Calu3 (cell line): ENCODE data around the gene CCNL2. TPM values are rescaled to one million over a fixed set of nuclear protein-coding genes. Genes with fewer than 3 reads are reported as not detected.

Experiments used
- BruUV-seq: library from RNA; stranded (reverse); fragments of 400-500 nt; replicated peaks from 2 replicates; lab custom pipeline; 2021; lab: Mats Ljungman, UMichigan
- CTCF ChIA-PET: fragments of 300-600 bp; sonication (Branson Sonifier 250); formaldehyde crosslinking; loops from one replicate; lab custom pipeline; 2022; ENCODE audit warnings: antibody characterized with exemption; lab: Charles Lee
- DNase-seq: peaks from one replicate; pipeline ENCODE4 v3.0.0; 2022
- H3K27ac Mint-ChIP-seq: one replicate; pipeline ENCODE4 v1.8.0; 2022; ENCODE audit warnings: mixed read lengths; ENCODE audit not compliant: unreplicated experiment
- H3K27me3 Mint-ChIP-seq: one replicate; pipeline ENCODE4 v1.8.0; 2022; ENCODE audit warnings: mixed read lengths; ENCODE audit not compliant: unreplicated experiment
- H3K36me3 Mint-ChIP-seq: one replicate; pipeline ENCODE4 v1.8.0; 2022; ENCODE audit warnings: mild to moderate bottlenecking, moderate library complexity, mixed read lengths; ENCODE audit not compliant: insufficient read depth, unreplicated experiment
- H3K4me1 Mint-ChIP-seq: one replicate; pipeline ENCODE4 v1.8.0; 2022; ENCODE audit warnings: mild to moderate bottlenecking, low read depth, mixed read lengths; ENCODE audit not compliant: unreplicated experiment
- H3K4me3 Mint-ChIP-seq: one replicate; pipeline ENCODE4 v1.8.0; 2022; ENCODE audit warnings: mild to moderate bottlenecking, low read depth, moderate library complexity, mixed read lengths; ENCODE audit not compliant: unreplicated experiment
- H3K9me3 Mint-ChIP-seq: one replicate; pipeline ENCODE4 v1.8.0; 2022; ENCODE audit warnings: low read depth, mixed read lengths; ENCODE audit not compliant: unreplicated experiment
- intact Hi-C: fragments of 100-400 bp; cut with micrococcal nuclease; formaldehyde crosslinking; loops from one replicate; pipeline ENCODE4 v1.10.0; 2022; ENCODE audit not compliant: unreplicated experiment
- total RNA-seq: library from RNA; stranded (reverse); gene quantifications from 2 replicates; pipeline ENCODE4 v1.2.3, GENCODE V29; 2022
- TF ChIP-seq, protein P1 (sequence below): fragments of 200-600 bp; IDR thresholded peaks from one replicate; pipeline ENCODE4 v1.8.0; 2022; ENCODE audit warnings: antibody characterized with exemption; ENCODE audit not compliant: unreplicated experiment

The CCNL2 gene
- total RNA-seq, 1 experiment from 2014 or later = 166 TPM

DNA sequence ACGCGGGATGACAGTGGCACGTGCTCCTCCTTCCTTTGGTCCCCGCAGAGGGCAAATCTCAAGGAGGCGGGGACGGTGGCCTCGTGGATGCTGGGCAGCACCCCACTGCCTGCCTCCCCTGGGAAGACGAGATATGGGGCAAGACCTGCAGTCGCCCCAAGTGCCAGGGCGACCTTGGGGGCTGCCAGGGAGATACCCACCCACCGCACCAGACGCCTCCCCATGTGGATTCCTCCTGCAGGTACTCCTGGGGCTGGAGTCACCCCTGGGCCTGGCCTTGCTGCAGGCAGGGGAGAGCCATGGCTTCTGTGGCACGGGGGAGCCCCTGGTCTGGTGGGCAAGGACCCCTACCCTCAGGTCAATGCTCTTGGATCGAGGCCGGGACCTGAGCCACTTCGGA is 18.3 kb downstream of the CCNL2 start:
- TF ChIP-seq, protein P1, sequence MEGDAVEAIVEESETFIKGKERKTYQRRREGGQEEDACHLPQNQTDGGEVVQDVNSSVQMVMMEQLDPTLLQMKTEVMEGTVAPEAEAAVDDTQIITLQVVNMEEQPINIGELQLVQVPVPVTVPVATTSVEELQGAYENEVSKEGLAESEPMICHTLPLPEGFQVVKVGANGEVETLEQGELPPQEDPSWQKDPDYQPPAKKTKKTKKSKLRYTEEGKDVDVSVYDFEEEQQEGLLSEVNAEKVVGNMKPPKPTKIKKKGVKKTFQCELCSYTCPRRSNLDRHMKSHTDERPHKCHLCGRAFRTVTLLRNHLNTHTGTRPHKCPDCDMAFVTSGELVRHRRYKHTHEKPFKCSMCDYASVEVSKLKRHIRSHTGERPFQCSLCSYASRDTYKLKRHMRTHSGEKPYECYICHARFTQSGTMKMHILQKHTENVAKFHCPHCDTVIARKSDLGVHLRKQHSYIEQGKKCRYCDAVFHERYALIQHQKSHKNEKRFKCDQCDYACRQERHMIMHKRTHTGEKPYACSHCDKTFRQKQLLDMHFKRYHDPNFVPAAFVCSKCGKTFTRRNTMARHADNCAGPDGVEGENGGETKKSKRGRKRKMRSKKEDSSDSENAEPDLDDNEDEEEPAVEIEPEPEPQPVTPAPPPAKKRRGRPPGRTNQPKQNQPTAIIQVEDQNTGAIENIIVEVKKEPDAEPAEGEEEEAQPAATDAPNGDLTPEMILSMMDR = no peak
- CTCF ChIA-PET = no interaction called here
- no peak overlapping the region for H3K4me3 Mint-ChIP-seq
- H3K4me1 Mint-ChIP-seq = no peaks in the 10 kb centered on the region
- H3K9me3 Mint-ChIP-seq = no peaks in the 10 kb centered on the region
- no TSS peak for BruUV-seq
- intact Hi-C loops = no loop called here
- DNase-seq = no peak
- H3K27ac Mint-ChIP-seq = no peak overlapping the region
- H3K27me3 Mint-ChIP-seq = no peaks in the 10 kb centered on the region
- peaks cover 8% of the 10 kb centered on the region for H3K36me3 Mint-ChIP-seq

DNA sequence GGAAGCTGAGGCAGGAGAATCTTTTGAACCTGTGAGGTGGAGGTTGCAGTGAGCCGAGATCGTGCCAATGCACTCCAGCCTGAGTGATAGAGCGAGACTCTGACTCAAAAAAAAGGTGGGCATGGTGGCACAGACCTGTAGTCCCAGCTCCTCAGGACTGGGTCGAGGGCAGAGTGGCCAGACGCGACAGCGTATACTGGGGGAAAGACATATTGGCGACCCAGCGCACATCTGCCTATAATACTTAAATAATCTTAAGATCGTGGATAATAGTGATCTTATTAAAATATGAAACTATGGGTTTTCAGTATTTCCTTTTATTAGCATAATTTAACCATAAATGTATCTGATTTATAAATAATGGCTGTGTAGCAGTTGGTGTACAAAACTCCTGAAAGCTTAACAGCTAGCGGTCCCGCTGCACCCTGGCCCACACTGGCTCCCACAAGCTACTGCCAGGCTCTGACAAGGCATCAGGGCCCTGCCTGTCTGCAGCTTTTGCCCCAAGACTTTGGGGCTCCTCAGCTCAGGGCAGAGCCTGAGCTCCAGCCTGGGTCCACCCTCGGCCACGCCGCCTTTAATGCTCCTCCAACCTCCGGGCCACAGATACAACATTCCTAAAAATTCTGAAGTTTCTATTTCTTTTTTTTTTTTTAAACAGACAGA is 21.5 kb downstream of the CCNL2 start:
- BruUV-seq = no TSS peak
- intact Hi-C loops = no loop called here
- H3K27me3 Mint-ChIP-seq = no peaks in the 10 kb centered on the region
- CTCF ChIA-PET = no interaction called here
- H3K4me1 Mint-ChIP-seq = no peaks in the 10 kb centered on the region
- H3K4me3 Mint-ChIP-seq = no peak overlapping the region
- H3K27ac Mint-ChIP-seq = no peak overlapping the region
- no peak for DNase-seq
- peaks cover 24% of the 10 kb centered on the region for H3K36me3 Mint-ChIP-seq
- no peaks in the 10 kb centered on the region for H3K9me3 Mint-ChIP-seq
- TF ChIP-seq, protein P1 = no peak

DNA sequence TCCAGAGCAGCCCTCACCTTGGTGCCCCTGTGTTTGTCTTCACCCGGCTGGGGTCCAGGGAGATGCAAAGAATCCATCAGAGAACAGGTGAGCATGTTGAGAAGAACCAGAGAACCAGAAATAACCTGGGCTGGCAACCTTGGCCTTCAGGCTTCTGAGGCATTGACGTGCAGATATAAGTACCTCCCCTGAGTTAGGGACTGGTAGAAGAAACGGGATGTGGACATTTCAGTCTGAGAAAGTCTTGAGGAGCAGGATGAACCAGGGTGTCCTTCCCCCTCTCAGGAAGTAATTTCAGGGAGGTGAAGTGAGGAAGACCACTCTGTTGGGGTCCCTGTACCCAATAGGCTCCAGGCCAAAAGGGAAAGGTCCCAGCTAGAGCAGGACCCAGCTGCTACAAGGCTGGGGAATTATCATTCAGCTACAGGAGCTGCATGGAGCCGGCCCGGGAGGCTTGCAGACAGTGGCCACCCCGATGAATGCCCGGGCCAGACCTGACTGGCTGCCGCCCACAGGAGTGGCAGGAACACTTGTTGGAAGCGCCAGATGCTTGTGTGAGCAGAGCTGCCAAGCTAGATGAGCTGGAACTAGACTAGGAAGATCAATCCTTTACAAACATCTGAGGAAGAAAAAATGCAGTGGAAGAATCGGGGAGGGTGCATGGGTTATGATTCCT is 22.4 kb downstream of the CCNL2 start:
- intact Hi-C loops = no loop called here
- H3K9me3 Mint-ChIP-seq = no peaks in the 10 kb centered on the region
- no peaks in the 10 kb centered on the region for H3K4me1 Mint-ChIP-seq
- no peak for DNase-seq
- no peaks in the 10 kb centered on the region for H3K27me3 Mint-ChIP-seq
- BruUV-seq = no TSS peak
- TF ChIP-seq, protein P1 = no peak
- peak overlapping the region; percentile 75 for H3K4me3 Mint-ChIP-seq
- CTCF ChIA-PET = no interaction called here
- no peak overlapping the region for H3K27ac Mint-ChIP-seq
- H3K36me3 Mint-ChIP-seq = peaks cover 24% of the 10 kb centered on the region

DNA sequence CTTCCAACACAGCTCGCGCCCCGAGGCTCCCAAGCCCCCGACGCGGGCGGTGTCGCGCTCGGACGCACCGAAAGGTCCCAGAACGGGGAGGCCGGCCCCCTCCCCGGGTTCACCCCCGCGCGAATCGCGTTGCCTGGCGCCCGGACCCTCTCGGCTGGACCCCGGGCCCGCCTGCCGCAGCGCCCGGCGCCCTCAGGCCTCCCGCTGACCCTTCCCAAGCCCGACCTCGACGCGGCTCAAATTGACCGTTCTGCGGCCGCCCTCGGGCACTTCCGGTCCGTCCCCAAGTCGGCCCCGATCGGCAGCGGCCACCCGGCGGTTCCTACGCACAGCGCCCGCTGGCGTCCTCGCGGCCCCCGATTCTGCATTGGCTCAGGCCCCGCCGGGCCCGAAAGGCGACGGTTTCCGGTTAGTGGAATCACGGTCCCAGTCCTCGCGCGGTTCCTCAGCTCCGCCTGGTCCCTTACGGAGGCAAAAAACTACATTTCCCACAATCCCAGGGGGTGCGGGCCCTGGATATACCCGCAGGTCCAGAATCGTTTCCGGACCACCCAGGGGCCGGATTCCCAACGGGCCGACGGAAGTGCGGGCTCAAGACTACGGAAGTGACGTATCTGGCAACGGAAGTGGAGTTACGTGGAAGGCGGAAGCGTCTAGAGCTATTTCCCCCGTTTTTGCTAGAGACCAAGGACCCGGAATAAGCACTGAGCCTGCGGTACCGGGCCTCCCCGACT is 24.0 kb downstream of the CCNL2 start, which contains the start of gene AURKAIP1:
Gene AURKAIP1 (minus strand): TSS at position 279 of the 734 bp plus-strand sequence. CDS start 451 bp downstream, outside the sequence.
- Mint-ChIP-seq H3K36me3 (peaks cover 24% of the 10 kb centered on the region), H3K9me3 (no peaks in the 10 kb centered on the region), H3K27ac (peak within 1 kb of the TSS; percentile 96), H3K27me3 (no peaks in the 10 kb centered on the region), H3K4me1 (no peaks in the 10 kb centered on the region), H3K4me3 (peak within 1 kb of the TSS; percentile 75)
- CTCF ChIA-PET = interaction anchor here (0.8 to 1.2 kb wide), 3 partner anchors 24 to 130 kb away, joined by 3 to 7 read pairs (median 6); partner anchors contain the start of gene CCNL2
- BruUV-seq = no TSS peak
- TF ChIP-seq, protein P1 = no peak
- intact Hi-C loops = no loop called here
- peak; percentile 95 for DNase-seq
